GM18861 (cell line): Measurements from ENCODE around the gene EMP1.

Experiments used
- ATAC-seq: cut with Tn5 transposase; IDR thresholded peaks from one replicate; pipeline ENCODE4 v1.9.1; 2021; ENCODE audit not compliant: unreplicated experiment

EMP1 gene

GRCh38 chr12:13219320-13219719 is 22.8 kb downstream of the EMP1 start:
- no peak for ATAC-seq

GRCh38 chr12:13220838-13221237 is 24.3 kb downstream of the EMP1 start:
- no peak for ATAC-seq

- ATAC-seq, result no peak
Observed at GRCh38 chr12:13222076-13222475, 25.6 kb downstream of the EMP1 start.

- ATAC-seq, result no peak
Observed at GRCh38 chr12:13223179-13223804, 26.8 kb downstream of the EMP1 start.

GRCh38 chr12:13223941-13224340 is 27.4 kb downstream of the EMP1 start:
- ATAC-seq, result no peak

GRCh38 chr12:13227191-13227590 is 30.7 kb downstream of the EMP1 start:
- no peak for ATAC-seq

GRCh38 chr12:13228579-13228978 is 32.1 kb downstream of the EMP1 start:
- no peak for ATAC-seq

GRCh38 chr12:13229504-13229903 is 33.0 kb downstream of the EMP1 start:
- ATAC-seq, result no peak

- ATAC-seq, result no peak
Observed at GRCh38 chr12:13230500-13230899, 34.0 kb downstream of the EMP1 start.

GRCh38 chr12:13233830-13234641 is 37.5 kb downstream of the EMP1 start:
- ATAC-seq, result no peak

GRCh38 chr12:13238204-13238603 is 41.7 kb downstream of the EMP1 start:
- no peak for ATAC-seq

GRCh38 chr12:13241833-13242488 is 45.4 kb downstream of the EMP1 start:
- ATAC-seq, result no peak

GRCh38 chr12:13242936-13243335 is 46.4 kb downstream of the EMP1 start:
- ATAC-seq, result no peak

- no peak for ATAC-seq
Observed at GRCh38 chr12:13243516-13244070, 47.1 kb downstream of the EMP1 start.

- no peak for ATAC-seq
Observed at GRCh38 chr12:13247596-13247995, 51.1 kb downstream of the EMP1 start.

- no peak for ATAC-seq
Observed at GRCh38 chr12:13248964-13249363, 52.4 kb downstream of the EMP1 start.

- no peak for ATAC-seq
Observed at GRCh38 chr12:13250416-13250815, 53.9 kb downstream of the EMP1 start.

GRCh38 chr12:13251521-13251920 is 55.0 kb downstream of the EMP1 start:
- ATAC-seq, result no peak

- ATAC-seq, result no peak
Observed at GRCh38 chr12:13252024-13252423, 55.5 kb downstream of the EMP1 start.

GRCh38 chr12:13252616-13253015 is 56.1 kb downstream of the EMP1 start:
- no peak for ATAC-seq

- ATAC-seq, result no peak
Observed at GRCh38 chr12:13253966-13254760, 57.6 kb downstream of the EMP1 start.
